ENCODE results near the gene CASS4.

GRCh38 chr20:56506103-56506502, 94.0 kb downstream of the CASS4 start:
- TF ChIP-seq GATA2 (IDR thresholded peaks at IDR 0.05; ENCODE audit: low read depth, low read length) (no peak), GATA3 (IDR thresholded peaks at IDR 0.05; ENCODE audit: low read depth, low read length) (no peak)

All from SH-SY5Y (cell line).